ENCODE data around the gene MTCP1. TPM values are rescaled to one million over a fixed set of nuclear protein-coding genes. Genes with fewer than 3 reads are reported as not detected.

MTCP1 gene
- total and polyA plus RNA-seq, 10 of the 15 experiments (the other 5 are each of a cell fraction or from before 2014, with no cell fraction given) = 16.6 to 74.0 (median 30.9) TPM

GRCh38 chrX:155071694-155072280 is 851 bp upstream of the MTCP1 start (continued):
- no peak for TF ChIP-seq EP300 (IDR thresholded peaks at IDR 0.05; ENCODE audit: borderline replicate concordance in 1 of 2, control insufficient read depth in 1 of 2, low read depth in 2 of 2, low read length in 2 of 2)
- TF ChIP-seq, protein P1, sequence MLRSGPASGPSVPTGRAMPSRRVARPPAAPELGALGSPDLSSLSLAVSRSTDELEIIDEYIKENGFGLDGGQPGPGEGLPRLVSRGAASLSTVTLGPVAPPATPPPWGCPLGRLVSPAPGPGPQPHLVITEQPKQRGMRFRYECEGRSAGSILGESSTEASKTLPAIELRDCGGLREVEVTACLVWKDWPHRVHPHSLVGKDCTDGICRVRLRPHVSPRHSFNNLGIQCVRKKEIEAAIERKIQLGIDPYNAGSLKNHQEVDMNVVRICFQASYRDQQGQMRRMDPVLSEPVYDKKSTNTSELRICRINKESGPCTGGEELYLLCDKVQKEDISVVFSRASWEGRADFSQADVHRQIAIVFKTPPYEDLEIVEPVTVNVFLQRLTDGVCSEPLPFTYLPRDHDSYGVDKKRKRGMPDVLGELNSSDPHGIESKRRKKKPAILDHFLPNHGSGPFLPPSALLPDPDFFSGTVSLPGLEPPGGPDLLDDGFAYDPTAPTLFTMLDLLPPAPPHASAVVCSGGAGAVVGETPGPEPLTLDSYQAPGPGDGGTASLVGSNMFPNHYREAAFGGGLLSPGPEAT (IDR thresholded peaks at IDR 0.05; ENCODE audit: low read depth) = peak; percentile 4; the same call in 1 of the 2 replicates
- TF ChIP-seq NFYA (IDR thresholded peaks at IDR 0.05; ENCODE audit: borderline replicate concordance, low read depth, low read length) = no peak
- peak; percentile 19; the same call in 1 of the 2 replicates for TF ChIP-seq NBN (IDR thresholded peaks at IDR 0.05)
- no peak for TF ChIP-seq E2F8 (IDR thresholded peaks at IDR 0.05; ENCODE audit: low read depth, partially characterized antibody)
- TF ChIP-seq TARDBP (IDR thresholded peaks at IDR 0.05; ENCODE audit: borderline replicate concordance) = no peak
- TF ChIP-seq BCLAF1 (IDR thresholded peaks at IDR 0.05) = no peak
- TF ChIP-seq MXI1 (IDR thresholded peaks at IDR 0.05; ENCODE audit: low read depth, low read length) = 0 out of 2 replicates have a peak, but pooled peaks have one; percentile 31
- no peak for TF ChIP-seq FOXK2 (IDR thresholded peaks at IDR 0.05)
- TF ChIP-seq ELK1 (IDR thresholded peaks at IDR 0.05; ENCODE audit: low read depth, low read length) = no peak

Data from GM12878 (cell line).